ENCODE data around the gene KLF12.

Gene KLF12

GRCh38 chr13:74135326-74136083 lies 1.3 kb upstream of the KLF12 start:
- peak; percentile 83 for DNase-seq (ENCODE audit: low spot score)

DNA sequence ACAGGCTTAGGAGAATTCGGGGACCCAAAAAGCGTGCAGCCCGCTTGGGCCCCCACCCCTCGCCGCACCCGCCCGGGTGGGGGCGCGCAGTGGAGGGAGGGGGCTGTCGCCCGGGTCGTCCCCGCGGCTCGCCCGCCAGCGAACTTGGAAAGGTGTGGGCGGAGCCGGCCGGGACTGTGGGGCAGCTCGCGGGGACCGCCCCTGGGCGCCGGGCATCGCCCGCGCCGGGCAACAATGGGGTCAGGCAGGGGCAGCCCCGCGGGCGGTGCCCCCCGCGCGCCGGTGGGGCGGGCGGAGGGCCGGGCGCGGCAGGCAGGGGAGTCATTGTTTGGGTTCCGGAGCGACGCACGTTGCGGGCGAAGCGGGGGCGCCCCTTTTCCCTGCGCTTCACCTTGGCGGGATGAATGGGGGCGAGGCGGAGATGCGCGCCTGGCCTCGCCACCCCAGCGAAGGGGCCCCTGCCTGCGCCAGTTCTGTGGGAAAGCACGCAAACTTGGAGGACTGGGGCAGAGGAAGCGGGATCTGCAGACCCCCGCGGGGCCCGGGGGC lies 647 bp upstream of the KLF12 start:
- peak; percentile 67 for DNase-seq (ENCODE audit: low spot score)

- DNase-seq (ENCODE audit: low spot score): peak; percentile 80
Observed at GRCh38 chr13:74133657-74134201, 475 bp downstream of the KLF12 start.

GRCh38 chr13:74132776-74133656 lies 1.2 kb downstream of the KLF12 start:
- DNase-seq (ENCODE audit: low spot score): peak; percentile 31

GRCh38 chr13:74132152-74132775 lies 1.9 kb downstream of the KLF12 start:
- DNase-seq (ENCODE audit: low spot score): peak; percentile 10

DNA sequence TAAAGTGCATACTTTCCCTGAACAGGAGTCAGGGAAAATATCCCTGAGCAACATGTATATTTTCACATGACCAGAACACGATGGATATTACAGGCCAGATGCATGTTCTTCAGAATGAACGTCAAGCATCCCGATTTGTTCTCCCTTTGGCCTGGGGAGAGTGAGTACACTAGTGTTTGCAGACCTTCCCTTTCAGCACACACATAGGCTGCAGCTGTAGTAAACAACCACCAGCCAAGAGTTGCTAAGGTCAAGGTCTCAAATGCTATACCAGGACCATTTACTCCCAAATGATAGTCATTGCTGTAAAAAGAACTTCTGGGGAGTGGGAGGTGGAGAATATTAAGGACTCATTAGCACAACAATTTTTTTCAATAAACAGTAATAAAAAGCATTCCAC lies 3.0 kb downstream of the KLF12 start:
- no peak for DNase-seq (ENCODE audit: low spot score)

DNA sequence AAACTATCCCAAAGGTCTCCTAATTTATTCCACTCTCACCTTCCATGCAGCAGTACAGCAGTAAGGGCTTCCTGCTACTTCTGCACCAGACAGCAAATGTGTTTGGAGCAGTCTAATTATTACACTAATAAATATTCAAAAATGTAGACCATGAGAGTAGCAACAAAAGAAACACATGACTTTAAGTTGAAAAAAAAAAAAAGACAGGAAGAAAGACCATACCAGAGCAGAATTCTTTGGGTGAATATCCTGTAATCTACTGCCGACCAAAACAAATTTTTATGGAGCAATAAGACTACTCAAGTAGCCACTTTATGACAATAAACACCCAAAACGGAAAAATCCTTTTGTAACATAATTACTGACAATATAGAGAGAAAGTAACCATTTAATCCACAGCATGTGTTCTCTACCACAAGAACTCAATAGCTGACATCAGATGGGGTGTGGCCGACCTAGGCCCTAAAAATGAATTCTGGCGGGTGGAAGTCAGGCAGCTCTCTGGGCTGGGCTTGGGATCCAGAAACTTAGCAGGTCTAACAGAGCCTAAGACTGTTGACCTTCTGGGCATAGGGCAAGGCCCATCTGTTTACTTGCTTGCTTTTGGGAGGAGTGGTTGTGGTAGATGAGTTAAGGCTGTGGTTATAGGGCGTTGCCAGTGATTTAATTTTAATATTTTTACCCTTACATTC lies 4.6 kb downstream of the KLF12 start:
- DNase-seq (ENCODE audit: low spot score): peak; percentile 38

DNA sequence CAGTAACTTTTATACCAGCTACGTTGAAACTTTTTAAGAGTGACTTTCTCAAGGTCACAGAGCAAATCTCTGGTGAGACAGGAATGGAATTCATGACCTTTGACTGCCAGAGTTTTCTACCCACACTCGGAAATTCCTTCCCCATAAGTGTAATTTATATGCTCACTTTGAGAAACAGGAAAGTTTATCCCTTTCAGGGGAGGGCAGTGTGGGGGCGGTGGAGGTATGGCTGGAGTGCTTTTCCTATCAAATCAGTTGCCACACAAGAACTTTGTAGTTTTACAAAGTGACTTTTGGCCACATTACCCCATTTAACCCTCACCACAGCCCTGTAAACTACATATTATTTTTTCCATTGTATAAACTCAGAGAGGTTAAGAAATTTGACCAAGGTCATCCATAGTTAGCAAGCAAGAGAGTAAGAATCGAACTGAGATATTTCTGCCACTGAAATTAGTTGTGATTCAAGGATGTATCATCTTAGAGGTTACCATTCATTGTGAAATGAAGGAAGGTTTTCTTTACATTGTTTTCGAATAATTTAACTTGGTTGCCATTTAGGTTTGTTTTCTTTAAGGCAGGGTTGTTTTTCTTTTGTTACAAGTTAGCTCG lies 5.9 kb downstream of the KLF12 start:
- no peak for DNase-seq (ENCODE audit: low spot score)

DNA sequence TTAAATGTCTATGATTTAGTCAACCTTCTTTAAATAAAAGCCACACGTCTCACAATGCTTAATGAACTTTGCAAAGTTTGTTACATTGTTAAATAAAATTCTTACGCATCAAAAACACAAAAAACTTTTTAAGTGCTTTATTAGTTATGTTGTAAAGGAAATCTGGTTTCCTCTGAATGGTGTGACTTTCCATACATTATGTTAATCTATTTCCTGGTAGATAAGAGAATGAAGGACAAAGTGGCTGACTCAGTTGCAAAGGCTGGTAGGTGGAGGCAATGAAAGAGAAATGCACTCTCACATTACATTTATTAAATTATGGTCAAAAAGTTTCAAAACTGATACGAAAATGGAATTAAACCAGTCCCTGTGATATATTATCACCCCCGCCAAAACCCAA lies 15.9 kb downstream of the KLF12 start:
- no peak for DNase-seq (ENCODE audit: low spot score)

DNA sequence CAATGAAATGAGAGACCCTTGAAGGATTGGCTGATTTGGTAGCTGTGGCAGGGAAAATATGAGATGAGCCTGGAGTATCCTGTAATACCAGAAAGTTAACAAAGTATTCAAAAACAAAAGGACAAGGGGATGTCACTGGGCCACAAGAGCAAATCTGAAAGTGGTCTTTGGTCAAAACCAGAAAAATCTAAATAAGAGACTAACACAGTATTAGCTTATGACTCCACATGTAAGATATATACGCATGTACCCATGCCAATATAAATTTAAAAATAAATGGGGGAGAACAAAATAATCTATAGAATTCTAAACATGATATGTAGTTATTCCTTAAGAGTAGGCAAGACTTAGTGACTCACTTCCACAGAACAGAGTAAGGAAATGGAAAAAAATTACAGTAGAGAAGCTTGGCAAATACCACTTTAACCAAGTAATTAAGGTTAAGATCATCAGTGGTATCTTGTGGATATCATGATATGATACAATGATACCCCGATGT lies 16.9 kb downstream of the KLF12 start:
- DNase-seq (ENCODE audit: low spot score): no peak

DNA sequence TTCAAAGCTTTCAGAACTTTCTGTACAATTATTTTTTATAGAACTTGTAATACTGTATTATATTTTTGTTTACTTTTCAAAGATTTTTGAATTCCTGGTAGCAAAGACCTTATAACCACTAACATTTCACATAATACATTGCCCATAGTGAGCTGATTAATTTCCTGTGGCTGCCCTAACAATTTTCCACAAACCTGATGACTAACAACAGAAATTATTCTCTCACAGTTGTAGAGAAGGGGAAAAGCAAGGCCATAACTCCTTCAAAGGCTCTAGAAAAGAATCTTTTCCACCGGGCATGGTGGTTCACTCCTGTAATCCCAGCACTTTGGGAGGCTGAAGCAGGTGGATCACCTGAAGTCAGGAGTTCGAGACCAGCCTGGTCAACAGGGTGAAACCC lies 19.1 kb downstream of the KLF12 start:
- DNase-seq (ENCODE audit: low spot score): peak; percentile 65

- DNase-seq (ENCODE audit: low spot score): no peak
Observed at GRCh38 chr13:74114641-74115040, 19.6 kb downstream of the KLF12 start.

GRCh38 chr13:74114202-74114601 lies 20.0 kb downstream of the KLF12 start:
- DNase-seq (ENCODE audit: low spot score): peak; percentile 26

GRCh38 chr13:74111901-74112824 lies 22.0 kb downstream of the KLF12 start:
- no peak for DNase-seq (ENCODE audit: low spot score)

DNA sequence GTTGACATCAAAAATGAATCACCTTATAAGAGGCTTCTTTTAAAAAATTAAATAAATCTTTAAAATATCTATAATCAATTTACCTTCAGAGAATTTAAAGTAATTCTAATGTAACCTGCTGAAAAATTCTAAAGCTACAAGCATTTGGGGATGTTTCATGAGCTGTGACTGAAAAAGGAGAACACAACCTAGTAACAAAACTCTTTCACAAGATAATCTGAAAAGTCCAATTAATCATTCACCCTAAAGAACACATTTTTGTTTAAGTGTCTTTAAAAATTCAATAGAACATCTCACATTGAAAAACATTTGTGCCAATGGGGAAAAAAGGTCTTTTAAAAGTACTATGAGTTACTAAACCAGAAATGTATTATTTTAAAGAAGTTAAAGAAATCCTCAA lies 22.8 kb downstream of the KLF12 start:
- DNase-seq (ENCODE audit: low spot score): no peak

- no peak for DNase-seq (ENCODE audit: low spot score)
Observed at GRCh38 chr13:74110053-74110452, 24.2 kb downstream of the KLF12 start.

DNA sequence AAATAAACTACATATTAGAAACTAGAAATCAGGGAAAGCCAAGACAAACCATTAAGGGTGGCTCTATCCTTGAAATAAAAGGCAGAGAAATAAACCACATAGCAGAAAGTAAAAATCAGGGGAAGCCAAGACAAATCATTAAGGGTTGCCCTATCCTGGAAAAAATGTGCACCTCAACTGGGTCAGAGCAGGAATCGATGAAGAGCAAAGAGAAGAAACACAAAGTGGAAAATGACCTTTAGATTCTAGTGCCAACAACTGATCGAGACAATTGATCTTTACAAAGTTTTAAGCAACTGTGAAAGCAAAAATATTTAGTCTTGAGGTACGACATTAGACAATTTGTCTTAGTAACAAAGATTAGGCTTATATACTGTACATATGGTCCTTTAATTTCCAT lies 26.6 kb downstream of the KLF12 start:
- no peak for DNase-seq (ENCODE audit: low spot score)

DNA sequence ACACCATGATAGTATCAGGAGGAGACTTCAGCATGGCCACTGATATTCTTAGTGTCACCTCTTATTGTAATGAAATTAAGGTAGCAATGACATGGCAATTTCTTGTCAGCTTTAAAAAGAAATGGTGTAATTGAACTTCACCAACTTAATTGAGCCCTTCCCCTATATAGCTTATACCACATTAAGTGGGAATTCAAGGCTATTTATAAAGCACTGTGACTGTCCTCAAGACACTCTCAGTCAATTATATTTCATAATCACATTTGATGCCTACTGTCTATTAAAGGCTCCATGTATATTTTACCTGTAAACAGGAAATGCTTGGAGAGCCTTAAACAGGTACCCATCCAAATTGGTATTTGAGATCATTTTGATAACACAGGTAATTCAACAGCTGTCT lies 28.3 kb downstream of the KLF12 start:
- no peak for DNase-seq (ENCODE audit: low spot score)

DNA sequence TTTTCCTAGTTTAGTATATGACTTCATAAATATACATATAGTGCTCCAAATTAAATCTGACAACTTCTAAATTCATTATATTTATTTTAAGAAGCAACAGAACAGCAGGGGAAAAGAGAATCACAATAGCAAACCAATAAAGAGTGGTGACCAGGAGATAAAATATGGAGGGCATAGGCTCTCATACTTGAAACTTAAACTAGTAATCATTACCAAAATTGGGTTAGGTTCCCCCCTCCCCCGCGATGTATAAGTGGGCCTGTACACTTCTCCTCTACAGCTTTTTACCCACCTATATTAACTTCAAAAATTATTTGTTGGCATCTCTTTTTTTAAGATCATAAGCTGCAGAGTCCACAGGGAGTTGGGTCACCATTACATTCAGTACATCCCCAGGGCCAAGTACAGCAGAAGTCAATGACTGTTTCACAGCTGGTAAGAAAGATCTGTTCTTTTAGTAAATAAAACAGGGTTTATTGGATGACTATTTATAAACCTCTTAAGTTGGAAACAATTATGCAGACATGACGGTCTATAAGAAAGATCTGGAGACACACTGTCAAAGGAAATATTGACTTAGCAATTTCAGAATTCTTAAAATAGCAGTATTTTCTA lies 29.4 kb downstream of the KLF12 start:
- DNase-seq (ENCODE audit: low spot score): no peak
